DMS114 treated with DMSO at 0.1 percent for 48 hours (cell line): ENCODE measurements around the gene RNASET2.

ENCODE experiments used
- DNase-seq: peaks from one replicate; lab custom pipeline; 2025; ENCODE audit not compliant: unreplicated experiment; lab: John Stamatoyannopoulos, UW

RNASET2 gene

GRCh38 chr6:166970776-166971175 lies 14.4 kb upstream of the RNASET2 start:
- DNase-seq = no peak

DNA sequence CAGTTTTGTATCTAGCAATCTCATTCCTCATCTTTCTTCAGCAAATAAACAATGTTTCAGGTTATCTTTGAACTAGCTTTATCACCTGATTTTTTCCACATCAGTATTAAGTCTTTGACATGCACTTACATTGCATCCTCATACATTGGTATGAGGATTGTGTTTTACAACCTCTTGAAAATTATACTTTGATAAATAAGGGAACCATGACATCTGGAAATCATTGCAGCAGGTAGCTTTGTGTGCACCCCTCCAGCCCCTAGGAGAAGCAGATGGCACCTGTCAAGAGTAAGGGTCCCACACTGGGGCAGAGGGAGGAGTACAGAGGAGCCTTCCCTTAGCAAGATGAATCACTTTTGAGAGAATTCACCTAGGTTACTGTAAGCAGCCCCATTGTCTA lies 13.7 kb upstream of the RNASET2 start:
- DNase-seq = no peak

GRCh38 chr6:166969390-166970002 lies 13.1 kb upstream of the RNASET2 start:
- DNase-seq = no peak

GRCh38 chr6:166966268-166966667 lies 9.9 kb upstream of the RNASET2 start:
- no peak for DNase-seq

- no peak for DNase-seq
Observed at GRCh38 chr6:166960609-166960978, 4.2 kb upstream of the RNASET2 start.

- no peak for DNase-seq
Observed at GRCh38 chr6:166959911-166960608, 3.7 kb upstream of the RNASET2 start.

DNA sequence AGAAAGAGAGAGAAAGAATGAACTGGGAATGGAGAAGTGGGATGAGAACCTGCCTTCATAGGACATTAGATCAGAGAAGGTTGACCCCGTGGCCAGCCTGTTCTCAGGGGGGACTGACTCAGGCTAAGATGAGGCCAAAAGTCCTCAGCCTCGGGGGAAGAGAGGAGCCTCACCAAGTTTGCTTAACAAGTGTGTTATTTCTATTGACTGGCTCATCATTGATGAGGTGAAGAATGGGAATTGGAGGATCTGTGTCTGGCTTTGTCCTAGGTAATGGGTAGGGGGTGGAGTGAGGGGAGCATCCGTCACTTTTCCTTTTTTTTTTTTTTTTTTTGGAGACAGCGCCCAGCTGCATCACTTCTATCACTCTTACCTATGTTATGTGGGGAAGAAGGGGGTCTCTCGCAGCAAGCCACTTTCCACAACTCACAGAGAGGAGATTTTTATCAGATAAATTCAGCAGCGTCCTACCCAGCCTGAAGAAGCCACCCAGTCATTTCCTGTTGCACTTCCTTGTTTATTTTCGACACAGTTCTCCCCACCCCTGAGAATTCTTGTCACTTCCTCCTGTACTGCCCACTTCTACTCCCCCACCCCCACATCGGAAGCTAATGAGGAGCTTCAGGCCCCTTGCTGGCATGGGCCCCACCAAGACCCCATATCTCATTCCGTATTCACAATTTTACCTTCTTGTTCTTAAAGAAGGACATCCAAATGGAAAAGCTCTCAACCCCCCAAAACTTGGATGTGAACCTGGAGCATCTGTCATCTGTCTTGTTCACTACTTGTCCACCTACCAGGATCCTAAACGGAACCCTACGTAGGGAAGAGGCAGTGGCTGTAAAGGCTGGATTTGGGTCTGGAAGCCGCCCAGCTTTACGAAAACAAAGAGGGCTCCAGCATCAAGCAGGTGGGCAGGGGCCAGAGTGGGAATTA lies 2.8 kb upstream of the RNASET2 start:
- no peak for DNase-seq

DNA sequence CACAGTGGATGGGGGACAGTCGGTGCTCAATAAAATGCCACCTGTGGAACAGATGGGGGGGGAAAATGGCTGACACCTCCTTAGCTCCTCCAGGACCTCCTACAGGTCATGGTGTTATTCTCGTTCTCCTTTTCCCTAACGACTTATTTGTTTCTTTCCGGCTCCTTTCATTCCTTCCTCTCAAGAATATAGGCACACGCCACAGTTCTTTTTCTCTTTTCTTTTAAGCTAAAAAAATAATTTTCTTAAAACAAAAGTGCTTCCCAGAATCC lies 1.4 kb upstream of the RNASET2 start:
- DNase-seq = no peak

- no peak for DNase-seq
Observed at GRCh38 chr6:166957087-166957804, 896 bp upstream of the RNASET2 start.

DNA sequence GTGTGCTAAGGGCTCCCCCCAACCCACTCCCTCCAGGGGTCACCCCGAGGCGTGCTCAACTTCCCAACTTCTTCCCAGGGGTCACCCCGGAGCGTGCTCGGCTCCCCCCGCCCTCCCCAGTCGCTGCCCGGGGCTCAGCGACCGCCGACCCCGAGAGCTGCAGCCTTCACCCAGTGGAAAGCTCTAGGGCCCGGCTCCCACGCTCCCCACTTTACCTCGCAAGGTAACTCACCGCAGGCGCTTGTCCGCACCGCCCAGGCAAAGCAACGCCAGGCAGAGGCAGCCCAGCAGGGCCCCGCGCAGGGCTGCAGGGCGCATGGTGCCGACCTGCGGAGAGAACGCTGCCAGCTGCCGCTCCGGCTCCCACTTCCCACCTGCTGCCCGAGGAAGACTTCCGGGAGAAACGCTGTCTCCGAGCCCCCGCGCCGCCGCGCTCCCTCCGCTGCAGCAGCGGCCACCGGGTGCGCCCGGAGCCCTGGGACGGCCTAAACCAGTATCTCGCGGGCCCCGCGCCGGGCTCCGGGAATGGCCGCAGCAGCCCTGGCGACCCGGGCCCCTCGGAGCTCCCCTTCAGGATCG lies 396 bp downstream of the RNASET2 start:
- no peak for DNase-seq

DNA sequence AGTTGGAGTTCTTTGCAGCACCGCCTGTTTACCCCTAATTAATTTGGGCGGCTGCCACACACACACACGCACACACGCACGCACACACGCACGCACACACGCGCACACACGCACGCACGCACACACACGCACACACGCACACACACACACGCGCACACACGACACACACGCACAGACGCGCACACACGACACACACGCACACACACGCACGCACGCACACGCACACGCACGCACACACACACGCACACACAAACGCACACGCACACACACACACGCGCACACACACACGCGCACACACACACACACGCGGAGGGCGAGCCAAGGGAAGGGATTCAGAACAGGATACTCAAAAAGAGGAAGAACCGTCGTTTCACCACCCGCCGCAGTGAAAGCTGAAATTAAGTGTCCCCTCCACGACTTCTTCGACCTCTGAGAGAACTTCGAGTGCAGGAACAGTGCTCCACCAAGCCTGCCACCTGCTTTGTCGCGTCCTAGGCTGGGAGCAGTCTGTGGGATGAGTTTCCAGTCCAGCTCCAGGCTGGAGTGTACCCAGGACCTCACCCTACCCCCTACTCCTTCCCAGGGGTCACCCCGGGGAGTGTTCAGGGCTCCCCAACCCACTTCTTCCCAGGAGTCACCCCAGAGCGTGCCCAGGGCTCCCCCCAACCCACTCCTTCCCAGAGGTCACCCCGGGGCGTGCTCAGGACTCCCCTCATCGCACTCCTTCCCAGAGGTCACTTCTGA lies 1.1 kb downstream of the RNASET2 start:
- DNase-seq = no peak

DNA sequence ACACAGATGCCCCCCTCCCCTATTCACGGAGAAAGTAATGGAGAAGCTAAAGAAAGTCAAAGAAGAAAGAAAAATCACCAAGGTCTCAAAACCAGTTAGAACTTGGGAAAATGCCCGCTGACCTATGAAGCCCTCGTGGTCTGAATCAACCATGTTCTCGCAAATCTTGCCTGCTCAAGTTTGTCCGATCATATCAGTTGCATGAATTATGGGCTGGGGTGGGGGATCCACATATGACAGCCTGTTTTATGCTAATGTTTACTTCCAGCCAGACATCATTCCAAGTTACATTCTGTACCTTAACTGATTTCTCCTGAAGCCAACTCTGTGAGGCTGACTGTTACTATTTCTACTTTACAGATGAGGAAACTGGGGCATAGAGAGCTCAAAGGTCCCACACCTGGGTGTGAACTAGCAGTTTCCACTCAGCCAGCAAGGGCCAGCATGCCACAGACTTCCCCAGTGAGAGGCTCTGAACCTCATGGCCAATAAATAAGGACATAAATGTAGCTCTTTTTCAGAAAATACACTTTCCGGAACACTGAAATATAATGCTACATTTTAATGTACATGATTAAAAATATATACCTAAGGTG lies 2.1 kb downstream of the RNASET2 start:
- no peak for DNase-seq

DNA sequence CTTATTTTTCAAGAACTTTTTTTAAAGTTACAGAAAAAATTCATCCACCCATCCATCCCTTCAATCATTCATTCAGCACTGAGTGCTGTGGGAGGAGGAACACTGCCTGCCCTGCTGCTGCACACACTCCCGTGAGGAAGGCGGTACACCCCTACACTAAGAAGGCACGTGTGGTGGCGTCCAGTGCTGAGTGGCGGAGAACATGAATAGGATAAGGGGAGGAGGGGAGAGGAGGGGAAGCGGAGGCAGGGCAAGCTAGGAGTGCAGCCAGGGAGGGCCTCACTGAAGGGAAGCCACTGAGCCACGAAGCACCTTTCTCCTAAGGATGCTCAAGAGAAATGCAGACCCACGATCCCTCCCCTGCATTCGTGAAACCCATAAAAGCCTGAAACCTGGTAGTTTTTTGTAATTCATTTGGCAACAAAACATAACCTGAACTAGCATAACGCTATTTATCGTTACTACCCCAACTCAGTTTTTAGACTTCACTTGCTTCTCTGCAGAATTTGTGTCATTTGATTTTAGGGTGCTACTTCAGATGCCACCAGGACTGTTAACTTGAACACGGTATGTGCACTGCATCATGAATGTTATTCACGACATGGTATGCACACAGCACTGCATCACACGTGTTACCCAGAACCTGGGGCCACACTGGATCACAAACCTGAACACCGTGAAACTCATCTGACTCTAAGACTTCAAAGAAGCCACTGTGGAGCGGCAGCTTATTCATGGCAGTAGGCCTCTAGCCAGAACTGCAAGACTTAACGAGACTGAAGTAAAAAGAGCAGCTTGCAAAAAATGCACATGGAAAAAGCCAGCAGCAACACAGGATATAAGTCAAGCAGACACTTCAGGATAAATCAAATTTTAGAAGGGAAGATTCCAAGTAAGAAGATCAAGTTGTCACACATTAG lies 3.5 kb downstream of the RNASET2 start:
- no peak for DNase-seq

GRCh38 chr6:166952121-166952520 lies 4.2 kb downstream of the RNASET2 start:
- no peak for DNase-seq

DNA sequence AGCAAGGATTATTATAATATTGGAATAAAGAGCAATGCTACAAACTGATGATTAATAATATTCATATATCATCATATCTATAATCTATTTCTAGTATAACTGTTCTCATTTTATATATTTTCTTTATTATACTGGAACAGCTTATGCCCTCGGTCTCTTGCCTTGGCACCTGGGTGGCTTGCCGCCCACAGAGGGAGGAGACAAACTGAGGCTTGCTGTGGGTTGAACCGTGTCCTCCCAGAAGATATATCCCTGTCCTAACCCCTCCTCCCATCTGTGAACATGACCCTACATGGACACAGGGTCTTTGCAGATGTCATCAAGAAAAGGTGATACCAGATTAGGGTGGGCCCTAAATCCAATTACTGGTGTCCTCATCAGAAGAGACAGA lies 4.7 kb downstream of the RNASET2 start:
- no peak for DNase-seq

- DNase-seq = peak; percentile 7
Observed at GRCh38 chr6:166950892-166951669, 5.3 kb downstream of the RNASET2 start.

DNA sequence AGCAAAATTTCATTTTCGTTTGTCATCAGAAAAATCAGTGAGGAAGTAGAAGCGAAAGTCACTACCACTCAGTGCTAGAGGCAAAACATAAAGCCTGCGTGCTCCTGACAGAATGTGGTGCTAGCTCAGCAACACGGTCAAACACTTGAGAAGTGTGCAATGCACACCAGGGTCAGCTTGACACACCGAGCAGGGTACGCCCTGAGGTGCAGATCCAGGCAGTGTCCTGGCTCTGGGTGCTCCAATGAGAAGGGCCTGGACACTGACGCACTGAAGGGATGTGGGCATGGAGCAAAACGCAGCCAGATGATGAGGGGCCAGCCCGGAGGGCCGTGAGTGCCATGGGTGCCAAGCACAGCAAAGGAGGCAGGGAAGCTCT lies 5.9 kb downstream of the RNASET2 start:
- no peak for DNase-seq
